DND-41 (cell line): ENCODE results near the gene ELF4.

Experiments used
- ATAC-seq: fragments of 200-7000 bp; cut with Tn5 transposase; 3 replicates; pipeline ENCODE4 v1.9.1; 2021; ENCODE audit warnings: low read depth; ENCODE audit not compliant: insufficient read depth
- DNase-seq: peaks from one replicate; pipeline ENCODE4 v3.0.0-alpha.2; 2020
- H2AFZ ChIP-seq: 2 replicates; pipeline ENCODE4 v1.6.0; 2012; ENCODE audit warnings: low read depth, low read length
- H3K27ac ChIP-seq: 2 replicates; pipeline ENCODE4 v1.5.1; 2012; ENCODE audit warnings: low read length, inconsistent platforms
- H3K27me3 ChIP-seq: fragments of 200-600 bp; sonication (generic); 2 replicates; pipeline ENCODE4 v1.6.0; 2012; ENCODE audit warnings: low read length, mild to moderate bottlenecking, inconsistent platforms; ENCODE audit not compliant: insufficient read depth, poor library complexity
- H3K36me3 ChIP-seq: 2 replicates; pipeline ENCODE4 v1.5.1; 2012; ENCODE audit warnings: low read length, inconsistent platforms; ENCODE audit not compliant: insufficient read depth
- H3K4me1 ChIP-seq: 2 replicates; pipeline ENCODE4 v1.5.1; 2012; ENCODE audit warnings: mild to moderate bottlenecking, low read length; ENCODE audit not compliant: insufficient read depth
- H3K4me2 ChIP-seq: 2 replicates; pipeline ENCODE4 v1.6.0; 2012; ENCODE audit warnings: mild to moderate bottlenecking, moderate library complexity, low read length, inconsistent platforms; ENCODE audit not compliant: insufficient read depth
- H3K4me3 ChIP-seq, 2 experiments: fragments of 200-600 bp in 1 of 2; shearing (Covaris generic) in 1 of 2; 2 replicates each; pipeline ENCODE4 v1.5.1; 2012 to 2016; ENCODE audit warnings: inconsistent platforms in 2 of 2, low read length in 2 of 2, mild to moderate bottlenecking in 2 of 2, low read depth in 1 of 2, moderate library complexity in 1 of 2
- H3K79me2 ChIP-seq: 2 replicates; pipeline ENCODE4 v1.6.0; 2012; ENCODE audit warnings: low read length, inconsistent platforms; ENCODE audit not compliant: insufficient read depth
- H3K9ac ChIP-seq: 2 replicates; pipeline ENCODE4 v1.6.0; 2012; ENCODE audit warnings: low read depth, mild to moderate bottlenecking, inconsistent platforms, low read length, moderate library complexity
- H3K9me3 ChIP-seq: 2 replicates; pipeline ENCODE4 v1.5.1; 2012; ENCODE audit warnings: low read length, moderate library complexity, mild to moderate bottlenecking, inconsistent platforms; ENCODE audit not compliant: insufficient read depth, severe bottlenecking
- H4K20me1 ChIP-seq: 2 replicates; pipeline ENCODE4 v1.6.0; 2012; ENCODE audit warnings: low read length; ENCODE audit not compliant: insufficient read depth
- EZH2 ChIP-seq: IDR thresholded peaks from 3 replicates; pipeline ENCODE4 v1.6.1; 2012; ENCODE audit warnings: borderline replicate concordance, low read depth, mild to moderate bottlenecking, moderate library complexity, low read length, inconsistent platforms; ENCODE audit not compliant: severe bottlenecking
- TF ChIP-seq, protein P1 (sequence below): IDR thresholded peaks from 2 replicates; pipeline ENCODE4 v1.5.1; 2012; ENCODE audit warnings: borderline replicate concordance, low read length, moderate library complexity, mild to moderate bottlenecking; ENCODE audit not compliant: poor library complexity, severe bottlenecking; ENCODE audit errors: extremely low read depth

The ELF4 gene

DNA sequence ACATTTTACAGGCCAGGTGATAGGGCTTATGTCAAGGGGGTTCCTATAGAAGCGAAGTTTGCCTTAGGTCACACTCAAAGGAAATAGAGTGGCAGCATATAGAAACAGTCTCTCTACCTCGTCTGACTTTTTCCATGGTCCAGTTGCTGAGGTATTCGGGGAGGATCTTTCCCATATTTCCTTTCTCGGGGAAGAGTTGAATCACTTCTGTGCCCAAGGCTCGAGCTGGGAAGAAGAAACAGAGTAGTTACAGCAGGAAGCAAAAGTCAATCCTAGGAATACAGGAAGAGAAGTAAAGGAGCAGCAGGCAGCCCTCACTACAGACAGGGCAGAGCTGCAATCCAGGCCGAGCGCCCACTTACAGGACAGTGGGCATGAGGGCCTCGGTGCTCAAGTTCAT lies 26.7 kb upstream of the ELF4 start:
- Histone ChIP-seq H3K9ac (no peak overlapping the region), H3K27ac (no peak overlapping the region), H3K4me2 (no peak overlapping the region), H4K20me1 (no peaks in the 10 kb centered on the region), H3K4me3 (no peak overlapping the region), H2AFZ (no peak overlapping the region), H3K9me3 (no peaks in the 10 kb centered on the region), H3K4me1 (no peaks in the 10 kb centered on the region), H3K79me2 (no peaks in the 10 kb centered on the region), H3K27me3 (no peaks in the 10 kb centered on the region), H3K36me3 (peaks cover 56% of the 10 kb centered on the region)
- DNase-seq: no peak
- no peak for ATAC-seq
- TF ChIP-seq, protein P1, sequence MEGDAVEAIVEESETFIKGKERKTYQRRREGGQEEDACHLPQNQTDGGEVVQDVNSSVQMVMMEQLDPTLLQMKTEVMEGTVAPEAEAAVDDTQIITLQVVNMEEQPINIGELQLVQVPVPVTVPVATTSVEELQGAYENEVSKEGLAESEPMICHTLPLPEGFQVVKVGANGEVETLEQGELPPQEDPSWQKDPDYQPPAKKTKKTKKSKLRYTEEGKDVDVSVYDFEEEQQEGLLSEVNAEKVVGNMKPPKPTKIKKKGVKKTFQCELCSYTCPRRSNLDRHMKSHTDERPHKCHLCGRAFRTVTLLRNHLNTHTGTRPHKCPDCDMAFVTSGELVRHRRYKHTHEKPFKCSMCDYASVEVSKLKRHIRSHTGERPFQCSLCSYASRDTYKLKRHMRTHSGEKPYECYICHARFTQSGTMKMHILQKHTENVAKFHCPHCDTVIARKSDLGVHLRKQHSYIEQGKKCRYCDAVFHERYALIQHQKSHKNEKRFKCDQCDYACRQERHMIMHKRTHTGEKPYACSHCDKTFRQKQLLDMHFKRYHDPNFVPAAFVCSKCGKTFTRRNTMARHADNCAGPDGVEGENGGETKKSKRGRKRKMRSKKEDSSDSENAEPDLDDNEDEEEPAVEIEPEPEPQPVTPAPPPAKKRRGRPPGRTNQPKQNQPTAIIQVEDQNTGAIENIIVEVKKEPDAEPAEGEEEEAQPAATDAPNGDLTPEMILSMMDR: no peak
- no peak for TF ChIP-seq EZH2

- no peak overlapping the region for H3K27ac ChIP-seq
These were observed 26.2 kb upstream of the ELF4 start for GRCh38 chrX:130136496-130136895.

GRCh38 chrX:130130990-130131389 lies 20.7 kb upstream of the ELF4 start:
- H3K4me1 ChIP-seq: no peaks in the 10 kb centered on the region
- H3K27ac ChIP-seq: no peak overlapping the region
- H3K9me3 ChIP-seq: no peaks in the 10 kb centered on the region
- DNase-seq (no peak), ATAC-seq (no peak)
- no peak overlapping the region for H3K4me3 ChIP-seq
- TF ChIP-seq, protein P1: no peak
- TF ChIP-seq EZH2: no peak
- H3K36me3 ChIP-seq: peaks cover 66% of the 10 kb centered on the region
- H3K27me3 ChIP-seq: no peaks in the 10 kb centered on the region
- no peak overlapping the region for H3K4me2 ChIP-seq
- no peak overlapping the region for H2AFZ ChIP-seq
- H4K20me1 ChIP-seq: no peaks in the 10 kb centered on the region
- H3K79me2 ChIP-seq: no peaks in the 10 kb centered on the region
- H3K9ac ChIP-seq: no peak overlapping the region

More at GRCh38 chrX:130136496-130136895, 26.2 kb upstream of the ELF4 start:
- H3K9ac ChIP-seq: no peak overlapping the region
- no peaks in the 10 kb centered on the region for H3K79me2 ChIP-seq
- no peak for DNase-seq
- no peaks in the 10 kb centered on the region for H3K27me3 ChIP-seq
- TF ChIP-seq, protein P1: no peak
- no peak for TF ChIP-seq EZH2
- H3K4me2 ChIP-seq: no peak overlapping the region
- H3K4me1 ChIP-seq: no peaks in the 10 kb centered on the region
- H3K9me3 ChIP-seq: no peaks in the 10 kb centered on the region
- no peak for ATAC-seq
- no peak overlapping the region for H3K4me3 ChIP-seq
- peaks cover 57% of the 10 kb centered on the region for H3K36me3 ChIP-seq
- H4K20me1 ChIP-seq: no peaks in the 10 kb centered on the region
- H2AFZ ChIP-seq: no peak overlapping the region
